ENCODE measurements around the gene TEDDM1.

DNA sequence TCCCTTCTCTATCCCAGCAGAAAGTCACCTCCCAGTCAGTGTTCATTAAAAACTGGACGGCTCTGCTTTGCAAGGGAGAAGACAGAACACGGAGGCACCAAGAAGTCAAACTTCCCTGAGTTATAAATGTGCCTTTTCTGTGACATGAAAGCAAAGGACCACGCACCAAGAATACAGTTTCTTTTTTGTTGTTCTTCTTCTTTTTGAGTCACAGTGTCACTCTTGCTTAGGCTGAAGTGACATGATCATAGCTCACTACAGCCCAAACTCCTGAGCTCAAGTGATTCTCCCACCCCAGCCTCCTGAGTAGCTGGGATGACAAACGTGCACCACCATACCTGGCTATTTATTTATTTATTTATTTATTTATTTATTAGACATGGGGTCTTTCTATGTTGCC is 31.6 kb downstream of the TEDDM1 start:
- TF ChIP-seq POLR2A (IDR thresholded peaks at IDR 0.05) (no peak), POLR2AphosphoS5 (IDR thresholded peaks at IDR 0.05; ENCODE audit: insufficient read depth in 1 of 2, low read depth in 1 of 2) (no peak)
- TF ChIP-seq, protein P1, sequence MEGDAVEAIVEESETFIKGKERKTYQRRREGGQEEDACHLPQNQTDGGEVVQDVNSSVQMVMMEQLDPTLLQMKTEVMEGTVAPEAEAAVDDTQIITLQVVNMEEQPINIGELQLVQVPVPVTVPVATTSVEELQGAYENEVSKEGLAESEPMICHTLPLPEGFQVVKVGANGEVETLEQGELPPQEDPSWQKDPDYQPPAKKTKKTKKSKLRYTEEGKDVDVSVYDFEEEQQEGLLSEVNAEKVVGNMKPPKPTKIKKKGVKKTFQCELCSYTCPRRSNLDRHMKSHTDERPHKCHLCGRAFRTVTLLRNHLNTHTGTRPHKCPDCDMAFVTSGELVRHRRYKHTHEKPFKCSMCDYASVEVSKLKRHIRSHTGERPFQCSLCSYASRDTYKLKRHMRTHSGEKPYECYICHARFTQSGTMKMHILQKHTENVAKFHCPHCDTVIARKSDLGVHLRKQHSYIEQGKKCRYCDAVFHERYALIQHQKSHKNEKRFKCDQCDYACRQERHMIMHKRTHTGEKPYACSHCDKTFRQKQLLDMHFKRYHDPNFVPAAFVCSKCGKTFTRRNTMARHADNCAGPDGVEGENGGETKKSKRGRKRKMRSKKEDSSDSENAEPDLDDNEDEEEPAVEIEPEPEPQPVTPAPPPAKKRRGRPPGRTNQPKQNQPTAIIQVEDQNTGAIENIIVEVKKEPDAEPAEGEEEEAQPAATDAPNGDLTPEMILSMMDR (IDR thresholded peaks at IDR 0.05) = no peak
